ENCODE data around the gene MIF4GD. TPM values are rescaled to one million over a fixed set of nuclear protein-coding genes. Genes with fewer than 3 reads are reported as not detected.

MIF4GD gene
- total and polyA plus RNA-seq, 2 donors (not counting 1 experiment from before 2014, with no cell fraction given), result 41.5 to 87.4 TPM

- Mint-ChIP-seq H3K4me3 (no peak overlapping the region), H3K9me3 (ENCODE audit: insufficient read depth) (no peaks in the 10 kb centered on the region), H3K4me1 (peaks cover 2% of the 10 kb centered on the region), H3K27me3 (no peaks in the 10 kb centered on the region), H3K27ac (no peak overlapping the region)
- Histone ChIP-seq H2AFZ (ENCODE audit: insufficient read depth, low read depth, low read length, poor library complexity, severe bottlenecking) (no peak overlapping the region), H3K27ac (ENCODE audit: low read length in 2 of 2) (no peak overlapping the region), H3K9me3 (ENCODE audit: control extremely low read depth in 1 of 3, control insufficient read depth in 2 of 3, insufficient read depth in 1 of 3, low read length in 2 of 3) (no peaks in the 10 kb centered on the region), H3K79me2 (ENCODE audit: control insufficient read depth, insufficient read depth, low read length) (peaks cover 51% of the 10 kb centered on the region), H3K9ac (ENCODE audit: low read length) (no peak overlapping the region), H3K36me3 (replicated peaks in 1 of 2; ENCODE audit: control extremely low read depth in 1 of 2, control insufficient read depth in 1 of 2, extremely low read depth in 1 of 2, insufficient read depth in 2 of 2, low read length in 1 of 2) (peaks cover 0 to 43% of the 10 kb centered on the region in 2 experiments), H4K20me1 (ENCODE audit: control insufficient read depth, insufficient read depth, low read length, poor library complexity, severe bottlenecking) (no peaks in the 10 kb centered on the region), H3K4me3 (ENCODE audit: control extremely low read depth in 1 of 5, extremely low read depth in 1 of 5, insufficient read depth in 1 of 5, low read depth in 2 of 5, low read length in 4 of 5) (no peak overlapping the region), H3K27me3 (replicated peaks in 1 of 4; ENCODE audit: control extremely low read depth in 1 of 4, control insufficient read depth in 3 of 4, insufficient read depth in 4 of 4, low read length in 3 of 4) (no peaks in the 10 kb centered on the region), H3K4me2 (replicated peaks; ENCODE audit: low read depth, low read length, poor library complexity, severe bottlenecking) (no peak overlapping the region), H3K4me1 (ENCODE audit: control insufficient read depth in 2 of 2, insufficient read depth in 2 of 2, low read length in 2 of 2) (peaks cover 0 to 3% of the 10 kb centered on the region in 2 donors)
- DNase-seq (no peak), ATAC-seq (ENCODE audit: low read depth) (no peak)
- intact Hi-C loops (cut with micrococcal nuclease), result no loop called here
- CTCF ChIA-PET, result interaction anchor here (0.6 to 1.4 kb wide), 2 partner anchors 12 to 141 kb away, joined by 3 to 4 read pairs; partner anchors contain the start of gene SLC25A19
- TF ChIP-seq EZH2 (IDR thresholded peaks at IDR 0.05; ENCODE audit: borderline replicate concordance, insufficient read depth, low read depth, low read length, poor library complexity, severe bottlenecking) (no peak), CTCF (IDR thresholded peaks at IDR 0.05) (no peak)
- 94% methylated on average over 5 of the region's 6 CpGs for WGBS (ENCODE audit: insufficient coverage)
- POLR2A ChIA-PET, result interaction anchor here (0.6 kb wide), 1 partner anchor 171 kb away, joined by 4 read pairs; no protein-coding TSS in a partner anchor
Measured at GRCh38 chr17:75277664-75278071, 6.6 kb upstream of the MIF4GD start.

- H3K4me3 ChIP-seq (ENCODE audit: control extremely low read depth in 1 of 5, extremely low read depth in 1 of 5, insufficient read depth in 1 of 5, low read depth in 2 of 5, low read length in 4 of 5), result no peak overlapping the region
- DNase-seq, result no peak
- no peaks in the 10 kb centered on the region for H3K9me3 ChIP-seq (ENCODE audit: control extremely low read depth in 1 of 3, control insufficient read depth in 2 of 3, insufficient read depth in 1 of 3, low read length in 2 of 3)
- H4K20me1 ChIP-seq (ENCODE audit: control insufficient read depth, insufficient read depth, low read length, poor library complexity, severe bottlenecking), result no peaks in the 10 kb centered on the region
- no peak overlapping the region for H2AFZ ChIP-seq (ENCODE audit: insufficient read depth, low read depth, low read length, poor library complexity, severe bottlenecking)
- Mint-ChIP-seq H3K9me3 (ENCODE audit: insufficient read depth) (no peaks in the 10 kb centered on the region), H3K27ac (peak overlapping the region; percentile 56), H3K4me1 (peaks cover 19% of the 10 kb centered on the region), H3K4me3 (peak overlapping the region; percentile 23), H3K27me3 (no peaks in the 10 kb centered on the region)
- no peaks in the 10 kb centered on the region for H3K27me3 ChIP-seq (replicated peaks in 1 of 4; ENCODE audit: control extremely low read depth in 1 of 4, control insufficient read depth in 3 of 4, insufficient read depth in 4 of 4, low read length in 3 of 4)
- intact Hi-C loops (cut with micrococcal nuclease), result no loop called here
- H3K9ac ChIP-seq (ENCODE audit: low read length), result no peak overlapping the region
- ChIA-PET CTCF (interaction anchor here (1.6 to 1.7 kb wide), 2 partner anchors 15 to 160 kb away, joined by 5 to 6 read pairs; partner anchors contain the start of gene SLC25A19), POLR2A (interaction anchor here (0.6 to 1.7 kb wide), 2 partner anchors 15 to 139 kb away, joined by 3 to 8 read pairs; partner anchors contain the start of gene SLC25A19)
- ATAC-seq (ENCODE audit: low read depth), result no peak
- TF ChIP-seq EZH2 (IDR thresholded peaks at IDR 0.05; ENCODE audit: borderline replicate concordance, insufficient read depth, low read depth, low read length, poor library complexity, severe bottlenecking) (no peak), CTCF (IDR thresholded peaks at IDR 0.05) (no peak)
- H3K4me1 ChIP-seq (ENCODE audit: control insufficient read depth in 2 of 2, insufficient read depth in 2 of 2, low read length in 2 of 2), result peaks cover 15 to 27% of the 10 kb centered on the region in 2 donors
- H3K79me2 ChIP-seq (ENCODE audit: control insufficient read depth, insufficient read depth, low read length), result peaks cover 35% of the 10 kb centered on the region
- peaks cover 0 to 25% of the 10 kb centered on the region in 2 experiments for H3K36me3 ChIP-seq (replicated peaks in 1 of 2; ENCODE audit: control extremely low read depth in 1 of 2, control insufficient read depth in 1 of 2, extremely low read depth in 1 of 2, insufficient read depth in 2 of 2, low read length in 1 of 2)
- no peak overlapping the region for H3K4me2 ChIP-seq (replicated peaks; ENCODE audit: low read depth, low read length, poor library complexity, severe bottlenecking)
- no peak overlapping the region for H3K27ac ChIP-seq (ENCODE audit: low read length in 2 of 2)
- 93% methylated on average over 5 of the region's 7 CpGs for WGBS (ENCODE audit: insufficient coverage)
Measured at GRCh38 chr17:75273977-75274708, 3.1 kb upstream of the MIF4GD start.

All from B cell (primary cell).